ENCODE data around the gene SGSH.

The SGSH gene

GRCh38 chr17:80220054-80220735 is at the start of gene SGSH, which contains the start of gene SLC26A11:
Gene SGSH (minus strand): TSS chr17:80220333. CDS start chr17:80220313, 20 bp downstream.
Gene SLC26A11 (plus strand): TSS chr17:80220427. CDS start chr17:80221561, 1,134 bp downstream.
- peak within 1 kb of the TSS; percentile 74 for H3K4me3 ChIP-seq (ENCODE audit: low read depth, low read length)
- peak; percentile 37 for DNase-seq (ENCODE audit: low read depth, low spot score)
- in situ Hi-C loops (cut with HindIII; ENCODE audit: low sequenced_read_pairs) = no loop called here

GRCh38 chr17:80269405-80269807 is 49.3 kb upstream of the SGSH start:
- no peak overlapping the region for H3K4me3 ChIP-seq (ENCODE audit: low read depth, low read length)
- DNase-seq (ENCODE audit: low read depth, low spot score) = no peak
- TF ChIP-seq CTCF (IDR thresholded peaks at IDR 0.05; ENCODE audit: low read depth, low read length) = no peak
- in situ Hi-C loops (cut with HindIII; ENCODE audit: low sequenced_read_pairs) = no loop called here

More at GRCh38 chr17:80220054-80220735, at the start of gene SGSH, which contains the start of gene SLC26A11:
- TF ChIP-seq CTCF (IDR thresholded peaks at IDR 0.05; ENCODE audit: low read depth, low read length) = no peak

- H3K4me3 ChIP-seq (ENCODE audit: low read depth, low read length) = no peak overlapping the region
- TF ChIP-seq CTCF (IDR thresholded peaks at IDR 0.05; ENCODE audit: low read depth, low read length) = no peak
- in situ Hi-C loops (cut with HindIII; ENCODE audit: low sequenced_read_pairs) = no loop called here
- DNase-seq (ENCODE audit: low read depth, low spot score) = no peak
Observed at GRCh38 chr17:80268427-80268826, 48.3 kb upstream of the SGSH start.

GRCh38 chr17:80267391-80267790 is 47.3 kb upstream of the SGSH start:
- in situ Hi-C loops (cut with HindIII; ENCODE audit: low sequenced_read_pairs) = no loop called here
- no peak for TF ChIP-seq CTCF (IDR thresholded peaks at IDR 0.05; ENCODE audit: low read depth, low read length)
- no peak overlapping the region for H3K4me3 ChIP-seq (ENCODE audit: low read depth, low read length)
- no peak for DNase-seq (ENCODE audit: low read depth, low spot score)

GRCh38 chr17:80265205-80266068 is 45.3 kb upstream of the SGSH start:
- TF ChIP-seq CTCF (IDR thresholded peaks at IDR 0.05; ENCODE audit: low read depth, low read length) = no peak
- DNase-seq (ENCODE audit: low read depth, low spot score) = no peak
- H3K4me3 ChIP-seq (ENCODE audit: low read depth, low read length) = no peak overlapping the region
- in situ Hi-C loops (cut with HindIII; ENCODE audit: low sequenced_read_pairs) = no loop called here

GRCh38 chr17:80264205-80265075 is 44.3 kb upstream of the SGSH start:
- in situ Hi-C loops (cut with HindIII; ENCODE audit: low sequenced_read_pairs) = no loop called here
- H3K4me3 ChIP-seq (ENCODE audit: low read depth, low read length) = no peak overlapping the region
- no peak for TF ChIP-seq CTCF (IDR thresholded peaks at IDR 0.05; ENCODE audit: low read depth, low read length)
- DNase-seq (ENCODE audit: low read depth, low spot score) = no peak

Measured in astrocyte of the spinal cord (primary cell).